ENCODE data around the gene MAN1C1. TPM values are rescaled to one million over a fixed set of nuclear protein-coding genes. Genes with fewer than 3 reads are reported as not detected.

MAN1C1 gene
- total RNA-seq, 1 experiment from 2014 or later = 9.3 TPM

DNA sequence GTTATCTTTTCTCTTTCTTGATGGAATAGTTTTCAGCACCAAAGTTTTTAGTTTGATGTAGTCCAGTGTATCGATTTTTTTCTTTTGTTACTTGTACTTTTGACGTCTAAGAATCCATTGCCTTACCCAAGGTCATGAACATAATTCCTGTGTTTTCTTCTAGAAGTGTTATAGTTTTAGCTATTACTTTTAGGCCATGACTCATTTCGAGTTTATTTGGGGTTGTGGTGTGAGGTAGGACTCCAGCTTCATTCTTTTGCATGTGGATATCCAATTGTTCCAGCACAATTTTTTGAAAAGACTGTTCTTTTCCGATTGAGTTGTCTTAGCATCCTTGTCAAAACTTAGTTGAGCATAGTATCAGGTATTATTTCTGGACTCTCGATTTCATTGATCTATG lies 104.0 kb downstream of the MAN1C1 start:
- Histone ChIP-seq H3K27ac (ENCODE audit: insufficient read length, low read depth, low read length) (no peak overlapping the region), H2BK120ac (ENCODE audit: low read depth, low read length, poor library complexity, severe bottlenecking) (no peak overlapping the region), H3K9me3 (ENCODE audit: control insufficient read depth, low read depth, low read length) (no peaks in the 10 kb centered on the region), H3K4me1 (ENCODE audit: insufficient read depth, low read length) (peaks cover under 1% of the 10 kb centered on the region; the same call in 1 of the 2 replicates), H2AK5ac (ENCODE audit: insufficient read length, low read length) (no peak overlapping the region), H3K18ac (ENCODE audit: insufficient read length, low read depth, low read length) (no peak overlapping the region), H3K23ac (ENCODE audit: insufficient read length, low read depth, low read length) (no peak overlapping the region), H4K8ac (replicated peaks; ENCODE audit: insufficient read length, low read depth, low read length) (no peak overlapping the region), H3K79me2 (ENCODE audit: insufficient read depth, low read length) (no peaks in the 10 kb centered on the region), H2BK12ac (ENCODE audit: insufficient read length, low read depth, low read length) (no peak overlapping the region), H4K5ac (ENCODE audit: insufficient read length, low read depth, low read length) (no peak overlapping the region), H2BK20ac (ENCODE audit: low read depth, low read length, poor library complexity, severe bottlenecking) (no peak overlapping the region), H3K9ac (ENCODE audit: extremely low read depth, insufficient read length, low read length) (no peak overlapping the region), H3K23me2 (ENCODE audit: insufficient read length, low read depth, low read length, poor library complexity, severe bottlenecking) (no peaks in the 10 kb centered on the region), H3K4me2 (ENCODE audit: insufficient read depth, insufficient read length, low read length) (no peak overlapping the region), H2AFZ (ENCODE audit: low read length) (no peak overlapping the region), H3K27me3 (ENCODE audit: insufficient read depth, low read length) (no peaks in the 10 kb centered on the region), H3T11ph (ENCODE audit: low read length) (no peak overlapping the region), H2BK15ac (ENCODE audit: low read depth, low read length) (no peak overlapping the region), H3K56ac (ENCODE audit: insufficient read length, low read depth, low read length) (no peak overlapping the region), H3K4ac (ENCODE audit: low read depth, low read length) (no peak overlapping the region), H2BK5ac (ENCODE audit: insufficient read length, low read length) (no peak overlapping the region), H3K14ac (ENCODE audit: insufficient read depth, low read length) (no peak overlapping the region), H3K79me1 (ENCODE audit: insufficient read depth, low read depth, low read length, poor library complexity, severe bottlenecking) (no peaks in the 10 kb centered on the region), H4K20me1 (ENCODE audit: control insufficient read depth, insufficient read depth, insufficient read length) (no peaks in the 10 kb centered on the region), H4K91ac (ENCODE audit: insufficient read length, low read depth, low read length) (no peak overlapping the region)
- no peak overlapping the region for H3K4me3 Mint-ChIP-seq
- no peak for TF ChIP-seq CTCF (conservative IDR thresholded peaks at IDR 0.05)
- WGBS (ENCODE audit: extremely low coverage, insufficient read length, low lambda C conversion rate) = no CpG with 5 or more reads among the region's 5 CpGs
- DNase-seq = no peak
- no peak overlapping the region for H3K27ac Mint-ChIP-seq
- peaks cover 22 to 36% of the 10 kb centered on the region in 2 experiments for H3K4me1 Mint-ChIP-seq
- no peaks in the 10 kb centered on the region for H3K36me3 Mint-ChIP-seq (ENCODE audit: insufficient read depth in 1 of 3, low read depth in 3 of 3)
- no peaks in the 10 kb centered on the region; the same call in none of the 2 replicates for H3K27me3 Mint-ChIP-seq (ENCODE audit: low read depth)
- no peaks in the 10 kb centered on the region for H3K9me3 Mint-ChIP-seq
